Fibroblast of pulmonary artery (primary cell): Measurements from ENCODE around the gene EFCAB6.

ENCODE experiments used
- DNase-seq: peaks from one replicate; pipeline ENCODE4 v3.0.0-alpha.2; 2010; ENCODE audit warnings: low read depth
- H3K4me3 ChIP-seq: replicated peaks from 2 replicates; pipeline ENCODE4 v1.5.1; 2011; ENCODE audit warnings: low read depth, mild to moderate bottlenecking, control low read depth, low read length, moderate library complexity
- CTCF ChIP-seq: IDR thresholded peaks from 2 replicates; pipeline ENCODE4 v1.5.1; 2011; ENCODE audit warnings: mild to moderate bottlenecking, control low read depth, low read length, inconsistent platforms; ENCODE audit errors: missing control alignments

Gene EFCAB6

DNA sequence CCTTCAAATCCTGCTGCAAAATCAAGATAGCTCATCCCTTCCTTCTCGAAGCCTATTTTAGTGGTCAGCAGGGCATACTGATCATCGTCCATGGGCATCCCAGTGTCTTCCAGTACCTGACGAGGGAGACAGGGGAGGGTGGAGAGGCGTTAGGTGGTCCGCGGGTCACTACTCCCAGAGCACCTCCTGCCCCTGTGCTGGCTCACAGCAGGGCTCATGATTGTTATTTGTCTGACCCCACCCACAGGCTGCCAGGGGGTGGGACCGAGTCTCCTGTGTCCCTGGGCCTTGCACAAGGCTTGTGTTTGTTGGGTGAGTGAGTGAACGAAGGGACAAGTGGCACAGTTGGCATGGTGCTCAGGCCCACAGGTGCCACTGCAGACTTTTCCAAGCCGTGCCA lies 177.0 kb downstream of the EFCAB6 start:
- no peak overlapping the region for H3K4me3 ChIP-seq
- no peak for DNase-seq
- no peak for TF ChIP-seq CTCF

DNA sequence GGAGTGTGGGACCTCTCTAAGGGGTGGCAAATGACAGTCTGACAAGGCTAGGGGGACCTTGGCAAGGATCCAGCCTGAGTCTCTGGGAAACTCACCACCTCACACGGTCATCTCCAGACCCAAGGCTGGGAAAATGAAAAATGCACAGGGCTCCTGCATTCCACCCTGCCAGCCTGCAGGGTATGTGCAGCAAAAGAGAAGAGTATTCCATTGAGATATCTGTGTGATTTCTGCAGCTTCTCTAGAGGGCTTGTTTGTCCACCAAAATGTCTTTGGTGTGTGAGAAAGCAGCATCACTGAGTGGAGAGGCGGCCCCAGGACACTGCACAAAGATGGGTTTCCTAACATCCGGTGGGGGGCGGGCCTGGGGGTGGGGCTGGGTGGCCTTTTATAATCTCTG lies 177.8 kb downstream of the EFCAB6 start:
- no peak for TF ChIP-seq CTCF
- H3K4me3 ChIP-seq: no peak overlapping the region
- no peak for DNase-seq

GRCh38 chr22:43633631-43634285 lies 178.3 kb downstream of the EFCAB6 start:
- H3K4me3 ChIP-seq: no peak overlapping the region
- DNase-seq: no peak
- no peak for TF ChIP-seq CTCF

- no peak overlapping the region for H3K4me3 ChIP-seq
- no peak for DNase-seq
- TF ChIP-seq CTCF: no peak
Measured at GRCh38 chr22:43631846-43632245, 180.3 kb downstream of the EFCAB6 start.

- no peak for TF ChIP-seq CTCF
- no peak for DNase-seq
- no peak overlapping the region for H3K4me3 ChIP-seq
Measured at GRCh38 chr22:43631201-43631600, 180.9 kb downstream of the EFCAB6 start.

GRCh38 chr22:43630451-43630850 lies 181.7 kb downstream of the EFCAB6 start:
- H3K4me3 ChIP-seq: no peak overlapping the region

More at GRCh38 chr22:43630451-43630850, 181.7 kb downstream of the EFCAB6 start:
- no peak for DNase-seq
- no peak for TF ChIP-seq CTCF
